ENCODE data around the gene RHBDL1. TPM values are rescaled to one million over a fixed set of nuclear protein-coding genes. Genes with fewer than 3 reads are reported as not detected.

Gene RHBDL1
- total RNA-seq, 2 experiments from 2014 or later = 1.4 to 1.9 TPM

DNA sequence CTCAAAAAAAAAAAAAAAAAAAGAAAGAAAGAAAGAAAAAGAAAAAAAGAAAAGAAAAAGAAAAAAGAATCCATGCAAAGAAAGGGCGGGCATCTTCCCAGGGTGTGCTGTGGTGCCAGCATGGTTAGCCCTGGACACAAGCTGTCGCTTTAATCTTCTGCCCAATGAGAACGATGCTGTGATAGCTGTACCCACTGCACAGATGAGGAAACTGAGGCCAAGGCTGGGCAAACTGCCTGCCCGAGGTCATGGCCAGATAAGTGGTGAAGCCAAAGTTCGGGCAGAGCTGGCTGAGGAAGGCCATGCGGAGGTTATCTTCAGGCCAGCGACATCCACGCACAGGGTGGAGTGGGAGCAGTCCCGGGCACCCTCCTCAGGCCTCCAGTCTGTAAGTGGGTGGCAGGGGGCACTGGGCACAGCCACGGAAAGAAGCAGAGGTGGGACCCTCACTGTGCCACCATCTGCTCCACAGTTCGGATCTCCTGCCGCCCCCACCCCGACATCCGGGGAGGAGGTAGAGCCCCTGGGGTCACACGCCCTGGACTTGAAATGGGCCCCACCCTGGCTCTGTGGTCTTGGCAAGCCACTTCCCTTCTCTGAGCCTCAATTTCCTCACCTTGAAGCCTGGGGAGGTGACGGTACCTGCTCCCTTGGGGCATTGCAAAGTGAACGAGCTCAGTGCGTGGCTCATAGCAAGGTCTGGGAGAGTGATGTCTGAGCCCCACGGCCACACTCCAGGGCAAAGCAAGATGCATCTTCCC is 23.6 kb downstream of the RHBDL1 start:
- ATAC-seq (no peak), DNase-seq (peak; percentile 56)
- CTCF ChIA-PET = no interaction called here
- Mint-ChIP-seq H3K9me3 (ENCODE audit: insufficient read depth) (no peaks in the 10 kb centered on the region), H3K4me1 (ENCODE audit: low read depth) (peaks cover 24% of the 10 kb centered on the region), H3K36me3 (ENCODE audit: low read depth) (no peaks in the 10 kb centered on the region), H3K27me3 (ENCODE audit: low read depth) (peaks cover 38% of the 10 kb centered on the region), H3K4me3 (peak overlapping the region; percentile 15), H3K27ac (no peak overlapping the region)
- POLR2A ChIA-PET = no interaction called here

DNA sequence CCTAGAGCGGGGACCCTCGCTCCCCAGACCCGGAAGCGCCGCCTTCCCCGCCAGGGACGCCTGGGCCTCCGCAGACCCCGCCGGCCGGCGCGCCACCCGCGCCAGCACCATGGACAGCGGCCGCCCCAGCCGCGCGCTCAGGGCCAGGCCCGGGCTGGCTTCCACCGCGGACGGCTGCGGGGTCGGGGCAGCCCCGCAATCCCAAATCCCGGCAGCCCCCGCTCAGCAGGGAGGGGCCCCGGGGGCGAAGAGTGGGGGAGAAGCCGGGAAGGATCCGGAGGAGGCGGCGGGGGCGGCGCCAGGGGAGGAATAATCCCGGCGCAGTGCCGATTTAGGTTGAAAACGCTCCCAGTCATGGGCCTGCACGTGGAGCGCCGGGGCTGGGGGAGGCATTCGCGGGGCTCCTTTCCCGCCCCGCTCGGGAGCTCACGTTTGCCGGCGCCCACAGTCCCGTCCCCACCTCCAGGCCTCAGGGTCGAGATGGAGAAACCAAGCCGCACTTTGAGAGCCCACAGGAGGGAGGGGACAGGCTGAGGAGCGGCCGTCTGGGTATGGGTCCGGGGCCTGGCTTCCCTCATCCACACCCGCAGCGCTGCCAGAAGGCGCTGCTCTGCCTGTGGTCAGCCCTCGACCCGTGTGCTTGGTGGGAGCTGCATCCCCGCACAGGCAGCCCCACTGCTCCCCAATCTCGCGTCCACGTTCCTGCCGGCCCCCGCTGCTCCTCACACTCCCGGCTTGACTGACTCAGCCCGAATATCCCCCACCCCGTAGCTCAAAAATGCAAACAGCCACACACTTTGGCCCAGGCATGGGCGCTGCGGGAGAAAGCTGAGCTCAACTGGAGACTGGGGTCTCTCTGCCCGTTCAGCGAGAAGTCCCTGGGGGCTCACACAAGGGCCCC is 25.5 kb downstream of the RHBDL1 start:
- ATAC-seq (peak; percentile 73), DNase-seq (peak; percentile 54)
- no peak overlapping the region for H3K27ac Mint-ChIP-seq
- no peaks in the 10 kb centered on the region for H3K36me3 Mint-ChIP-seq (ENCODE audit: low read depth)
- CTCF ChIA-PET = interaction anchor here (0.9 kb wide), 1 partner anchor 11 kb away, joined by 3 read pairs; no protein-coding TSS in a partner anchor
- H3K27me3 Mint-ChIP-seq (ENCODE audit: low read depth) = peaks cover 33% of the 10 kb centered on the region
- peaks cover 17% of the 10 kb centered on the region for H3K4me1 Mint-ChIP-seq (ENCODE audit: low read depth)
- H3K9me3 Mint-ChIP-seq (ENCODE audit: insufficient read depth) = no peaks in the 10 kb centered on the region
- POLR2A ChIA-PET = interaction anchor here (0.9 kb wide), 1 partner anchor 11 kb away, joined by 3 read pairs; the partner anchor contains the start of gene WDR24
- H3K4me3 Mint-ChIP-seq = no peak overlapping the region

DNA sequence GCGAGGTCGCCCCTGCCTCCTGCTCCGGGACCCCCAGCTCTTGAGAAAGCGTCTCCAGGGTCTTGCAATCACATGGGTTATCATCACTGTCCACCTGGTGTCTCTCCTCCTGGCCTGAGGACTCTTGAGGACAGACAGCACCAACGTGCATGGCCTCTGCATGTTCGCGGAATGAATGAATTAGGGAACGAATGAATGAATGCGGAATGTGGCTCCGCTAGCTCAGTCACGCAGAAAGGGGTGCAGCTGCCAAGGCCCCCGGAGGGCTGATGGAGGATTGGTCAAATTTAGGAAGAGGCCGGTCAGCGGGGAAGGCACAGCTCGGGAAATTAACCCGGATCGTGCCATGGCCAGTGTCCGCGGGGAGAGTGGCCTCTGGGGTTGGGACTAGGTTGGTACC is 26.9 kb downstream of the RHBDL1 start:
- Mint-ChIP-seq H3K27me3 (ENCODE audit: low read depth) (peaks cover 45% of the 10 kb centered on the region), H3K9me3 (ENCODE audit: insufficient read depth) (no peaks in the 10 kb centered on the region), H3K4me3 (no peak overlapping the region), H3K27ac (no peak overlapping the region), H3K4me1 (ENCODE audit: low read depth) (peaks cover 11% of the 10 kb centered on the region), H3K36me3 (ENCODE audit: low read depth) (no peaks in the 10 kb centered on the region)
- POLR2A ChIA-PET = no interaction called here
- DNase-seq (no peak), ATAC-seq (no peak)
- CTCF ChIA-PET = no interaction called here

DNA sequence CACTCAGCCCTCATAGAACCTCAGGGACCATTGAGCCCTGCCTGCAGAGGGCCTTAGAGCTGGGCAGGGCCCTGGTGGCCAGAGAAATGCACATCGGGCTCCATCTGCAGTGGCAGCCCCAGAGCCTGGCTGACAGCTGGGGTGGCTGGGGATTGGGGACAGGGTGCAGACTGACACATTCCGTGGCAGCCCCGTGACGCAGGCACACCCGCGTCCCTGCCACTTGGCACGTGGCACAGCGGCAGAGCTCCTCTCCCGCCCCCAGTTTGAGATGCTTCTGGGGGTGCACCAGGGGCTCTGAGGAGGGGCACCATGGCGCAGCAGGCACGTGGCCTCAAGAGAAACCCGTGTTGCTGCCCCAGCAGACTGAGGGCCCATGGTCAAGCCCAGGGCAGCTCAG is 27.9 kb downstream of the RHBDL1 start:
- no peak overlapping the region for H3K4me3 Mint-ChIP-seq
- POLR2A ChIA-PET = interaction anchor here (0.7 to 1.0 kb wide), 2 partner anchors 8 to 13 kb away, joined by 3 to 4 read pairs; partner anchors contain the start of gene WDR24
- CTCF ChIA-PET = interaction anchor here (1.0 kb wide), 1 partner anchor 9 kb away, joined by 4 read pairs; no protein-coding TSS in a partner anchor
- no peaks in the 10 kb centered on the region for H3K9me3 Mint-ChIP-seq (ENCODE audit: insufficient read depth)
- H3K27me3 Mint-ChIP-seq (ENCODE audit: low read depth) = peaks cover 52% of the 10 kb centered on the region
- no peak overlapping the region for H3K27ac Mint-ChIP-seq
- DNase-seq = no peak
- no peak for ATAC-seq
- H3K4me1 Mint-ChIP-seq (ENCODE audit: low read depth) = peaks cover 11% of the 10 kb centered on the region
- H3K36me3 Mint-ChIP-seq (ENCODE audit: low read depth) = no peaks in the 10 kb centered on the region

DNA sequence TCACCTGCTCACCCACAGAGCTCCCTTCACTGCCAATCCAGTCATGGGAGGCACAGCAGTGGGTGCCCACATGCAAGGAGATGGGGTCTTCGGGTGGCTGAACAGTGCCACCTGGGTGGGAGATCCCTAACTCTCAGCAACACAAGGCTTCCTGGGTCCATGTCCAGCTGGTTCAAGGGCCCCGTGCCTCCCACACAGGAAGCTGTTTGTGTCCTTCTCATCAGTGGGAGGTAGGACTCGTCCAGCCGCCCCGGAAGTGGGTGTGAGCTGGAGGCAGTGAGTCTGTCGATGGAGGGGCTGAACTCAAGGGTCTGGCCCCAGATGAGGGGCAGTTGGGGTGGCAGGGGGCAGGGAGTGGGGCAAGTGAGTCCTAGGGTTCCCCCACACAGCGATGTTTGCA is 28.6 kb downstream of the RHBDL1 start:
- Mint-ChIP-seq H3K36me3 (ENCODE audit: low read depth) (no peaks in the 10 kb centered on the region), H3K4me1 (ENCODE audit: low read depth) (peaks cover 8% of the 10 kb centered on the region), H3K9me3 (ENCODE audit: insufficient read depth) (no peaks in the 10 kb centered on the region), H3K27ac (no peak overlapping the region), H3K27me3 (ENCODE audit: low read depth) (peaks cover 53% of the 10 kb centered on the region), H3K4me3 (no peak overlapping the region)
- no peak for DNase-seq
- POLR2A ChIA-PET = interaction anchor here (1.0 to 1.1 kb wide), 2 partner anchors 9 to 11 kb away, joined by 3 read pairs; partner anchors contain the start of gene METRN
- CTCF ChIA-PET = interaction anchor here (1.0 kb wide), 1 partner anchor 9 kb away, joined by 4 read pairs; no protein-coding TSS in a partner anchor
- ATAC-seq = no peak

DNA sequence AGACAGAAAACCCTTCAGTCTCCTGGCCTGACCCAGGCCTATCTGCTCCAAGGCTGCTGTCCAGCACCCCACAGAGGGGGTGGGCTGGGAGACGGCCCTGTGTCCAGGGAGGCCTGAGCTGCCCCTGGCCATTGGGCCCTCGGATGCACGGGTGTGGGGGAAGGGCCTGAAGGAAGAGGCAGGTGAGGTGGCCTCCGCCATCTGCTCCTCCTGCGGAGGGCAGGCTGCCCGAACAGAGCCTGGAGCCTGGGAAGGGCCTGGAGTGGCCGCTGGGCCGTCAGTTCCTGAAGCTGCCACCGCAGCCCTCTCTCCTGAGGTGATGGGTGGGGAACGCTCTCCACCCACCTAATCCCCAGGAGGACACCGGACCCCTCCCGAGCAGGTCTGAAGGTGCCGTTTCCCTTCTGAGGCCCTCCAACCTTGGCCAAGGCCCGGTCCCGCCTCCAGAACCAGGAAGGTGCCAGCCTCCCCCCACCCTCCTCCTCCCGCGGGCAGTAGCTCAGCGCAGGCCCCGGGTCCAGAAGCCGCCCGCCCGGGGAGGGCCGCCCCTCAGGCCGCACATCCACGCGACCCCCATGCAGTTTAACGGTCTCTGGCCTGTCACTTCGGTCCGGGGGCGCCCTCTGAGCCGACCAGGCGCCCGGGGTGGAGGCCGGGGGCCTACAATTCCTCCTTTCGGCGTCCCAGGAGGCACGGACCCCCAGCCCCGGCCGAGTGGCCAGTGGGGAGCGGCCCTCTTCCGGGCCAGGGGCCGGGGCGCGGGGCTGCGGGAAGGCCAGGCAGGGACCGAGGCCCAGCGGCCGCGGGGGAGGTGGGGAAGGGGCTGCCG is 29.3 kb downstream of the RHBDL1 start:
- Mint-ChIP-seq H3K27ac (no peak overlapping the region), H3K36me3 (ENCODE audit: low read depth) (no peaks in the 10 kb centered on the region), H3K27me3 (ENCODE audit: low read depth) (peaks cover 53% of the 10 kb centered on the region), H3K4me3 (no peak overlapping the region), H3K9me3 (ENCODE audit: insufficient read depth) (no peaks in the 10 kb centered on the region), H3K4me1 (ENCODE audit: low read depth) (peaks cover under 1% of the 10 kb centered on the region)
- POLR2A ChIA-PET = interaction anchor here (1.1 kb wide), 1 partner anchor 10 kb away, joined by 3 read pairs; the partner anchor contains the start of gene METRN
- DNase-seq (no peak), ATAC-seq (no peak)
- CTCF ChIA-PET = no interaction called here

DNA sequence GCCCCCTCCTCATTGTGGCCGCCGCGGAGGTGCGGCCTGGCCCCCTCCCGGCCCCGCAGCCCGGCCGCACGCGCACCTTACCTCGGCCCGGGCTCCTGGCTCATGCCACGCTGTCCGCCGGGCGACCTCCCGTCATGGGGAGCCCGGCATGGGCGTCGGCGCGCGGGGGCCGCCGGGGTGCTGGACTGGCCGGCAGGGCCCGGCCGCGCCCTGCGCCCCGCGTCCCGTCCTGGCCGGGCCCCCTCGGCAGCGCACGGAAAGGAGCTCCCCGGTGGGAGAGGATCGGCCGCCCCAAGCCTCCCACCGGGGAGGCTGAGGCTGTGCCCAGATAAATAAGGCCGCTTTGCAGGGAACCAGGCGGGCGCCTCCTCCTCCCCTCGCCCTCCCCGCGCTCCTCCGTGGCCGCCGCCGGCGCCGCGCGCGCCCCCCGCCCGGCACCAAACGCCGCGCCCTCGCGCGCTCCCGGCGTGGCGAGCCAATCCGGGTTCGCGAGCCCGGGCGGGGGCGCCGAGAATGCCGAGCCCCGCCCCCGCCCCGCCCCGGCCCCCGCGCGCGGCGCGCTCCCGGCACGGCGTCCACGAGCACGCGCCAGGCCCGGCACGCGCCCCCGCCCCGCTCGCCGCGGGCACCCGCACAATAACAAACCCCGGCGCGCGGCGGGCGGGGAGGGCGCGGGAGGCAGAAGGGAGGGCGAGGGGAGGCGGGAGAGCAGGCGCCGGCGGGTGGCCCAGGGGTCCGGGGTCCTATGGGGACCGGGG is 30.1 kb downstream of the RHBDL1 start, which contains the start of gene FBXL16:
TSS of gene FBXL16 (minus strand) at position 371 of the 758 bp plus-strand sequence. CDS start 8,396 bp downstream, outside the sequence.
- no peak within 1 kb of the TSS for H3K4me3 Mint-ChIP-seq
- peaks cover 51% of the 10 kb centered on the region for H3K27me3 Mint-ChIP-seq (ENCODE audit: low read depth)
- no peaks in the 10 kb centered on the region for H3K36me3 Mint-ChIP-seq (ENCODE audit: low read depth)
- H3K27ac Mint-ChIP-seq = no peak within 1 kb of the TSS
- H3K9me3 Mint-ChIP-seq (ENCODE audit: insufficient read depth) = no peaks in the 10 kb centered on the region
- ATAC-seq (no peak), DNase-seq (no peak)
- no peaks in the 10 kb centered on the region for H3K4me1 Mint-ChIP-seq (ENCODE audit: low read depth)
- POLR2A ChIA-PET = interaction anchor here (1.1 kb wide), 1 partner anchor 15 kb away, joined by 3 read pairs; no protein-coding TSS in a partner anchor
- CTCF ChIA-PET = no interaction called here

DNA sequence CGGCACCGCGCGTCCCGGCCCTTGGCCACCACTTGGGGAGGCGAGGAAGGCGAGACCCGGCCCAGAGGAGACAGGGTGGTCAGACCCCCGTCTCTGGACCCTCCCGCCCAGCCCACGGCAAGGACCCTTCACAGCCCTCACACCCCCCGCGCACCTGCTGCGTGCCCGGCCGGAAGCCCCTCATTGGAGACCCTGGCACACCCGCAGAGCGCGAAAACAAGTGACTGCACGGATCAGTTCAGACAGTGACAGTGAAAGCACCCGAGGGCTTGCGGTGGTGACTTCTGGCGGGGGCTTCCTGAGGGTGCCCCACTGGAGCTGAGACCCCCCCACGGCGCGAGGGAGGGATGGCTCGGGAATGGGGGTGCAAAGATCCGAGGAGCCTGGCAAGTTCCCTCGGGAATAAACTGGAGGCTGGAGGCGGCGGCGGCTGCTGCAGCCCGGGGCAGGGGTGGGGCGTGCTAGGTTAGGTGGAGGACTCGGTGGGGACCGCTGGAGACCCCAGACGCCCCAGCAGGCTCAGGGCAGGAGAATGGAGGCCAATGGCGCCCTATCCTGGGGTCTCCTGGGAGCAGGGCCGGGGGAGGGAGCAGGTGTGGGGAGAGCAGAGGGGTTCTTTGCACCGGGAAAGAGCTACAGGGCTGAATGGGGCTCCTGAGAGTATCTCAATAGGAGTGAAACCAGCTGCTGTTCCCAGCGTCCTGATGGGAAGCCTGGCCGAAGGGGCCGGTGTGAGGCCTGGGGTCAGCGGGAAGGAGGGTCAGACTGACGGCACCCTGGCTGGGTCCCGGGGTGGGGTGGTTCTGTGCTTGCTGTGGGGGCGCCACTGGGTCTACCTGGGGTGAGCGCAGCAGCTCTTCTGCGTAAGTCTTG is 31.0 kb downstream of the RHBDL1 start:
- peaks cover 48% of the 10 kb centered on the region for H3K27me3 Mint-ChIP-seq (ENCODE audit: low read depth)
- POLR2A ChIA-PET = interaction anchor here (1.1 kb wide), 1 partner anchor 16 kb away, joined by 3 read pairs; no protein-coding TSS in a partner anchor
- no peak for ATAC-seq

DNA sequence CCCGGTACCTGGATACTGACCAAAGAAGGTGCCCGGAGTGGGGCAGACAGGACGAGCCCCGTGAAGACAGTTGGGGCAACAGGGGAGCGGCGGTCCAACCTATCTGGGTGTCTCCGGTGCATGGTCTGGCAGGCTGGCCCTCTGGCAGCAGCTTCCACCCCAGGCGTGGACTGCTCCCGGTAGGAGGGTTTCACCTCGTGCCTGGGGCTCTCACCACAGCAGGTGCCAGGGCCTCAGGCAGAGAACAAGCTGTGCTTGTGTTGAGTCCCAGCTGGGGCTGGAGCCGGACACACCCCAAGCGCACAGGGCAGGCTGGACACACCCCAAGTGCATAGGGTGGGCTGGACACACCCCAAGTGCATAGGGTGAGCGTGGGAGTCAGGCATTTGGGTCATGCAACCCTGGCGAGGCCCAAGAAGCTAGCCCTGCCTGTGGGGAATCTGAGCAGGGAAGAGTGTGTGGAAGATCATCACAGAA is 31.6 kb downstream of the RHBDL1 start:
- H3K27me3 Mint-ChIP-seq (ENCODE audit: low read depth) = peaks cover 41% of the 10 kb centered on the region
- ATAC-seq = no peak
- ChIA-PET POLR2A (no interaction called here), CTCF (interaction anchor here (1.0 to 1.7 kb wide), 4 partner anchors 9 to 80 kb away, joined by 3 to 5 read pairs (median 4); no protein-coding TSS in a partner anchor)
- H3K9me3 Mint-ChIP-seq (ENCODE audit: insufficient read depth) = no peaks in the 10 kb centered on the region
- H3K36me3 Mint-ChIP-seq (ENCODE audit: low read depth) = no peaks in the 10 kb centered on the region
- DNase-seq = no peak
- peaks cover 1% of the 10 kb centered on the region for H3K4me1 Mint-ChIP-seq (ENCODE audit: low read depth)
- no peak overlapping the region for H3K27ac Mint-ChIP-seq
- H3K4me3 Mint-ChIP-seq = no peak overlapping the region

More for the DNA sequence above, 31.0 kb downstream of the RHBDL1 start:
- CTCF ChIA-PET = interaction anchor here (1.0 to 1.7 kb wide), 3 partner anchors 13 to 80 kb away, joined by 3 to 5 read pairs (median 4); no protein-coding TSS in a partner anchor
- no peak for DNase-seq
- H3K27ac Mint-ChIP-seq = no peak overlapping the region
- no peaks in the 10 kb centered on the region for H3K36me3 Mint-ChIP-seq (ENCODE audit: low read depth)
- no peaks in the 10 kb centered on the region for H3K4me1 Mint-ChIP-seq (ENCODE audit: low read depth)
- no peak overlapping the region for H3K4me3 Mint-ChIP-seq
- H3K9me3 Mint-ChIP-seq (ENCODE audit: insufficient read depth) = no peaks in the 10 kb centered on the region
